ENCODE data around the gene FGF11.
A peak's percentile ranks its signal among the peaks of the same experiment; 100 is the strongest.

FGF11 gene

DNA sequence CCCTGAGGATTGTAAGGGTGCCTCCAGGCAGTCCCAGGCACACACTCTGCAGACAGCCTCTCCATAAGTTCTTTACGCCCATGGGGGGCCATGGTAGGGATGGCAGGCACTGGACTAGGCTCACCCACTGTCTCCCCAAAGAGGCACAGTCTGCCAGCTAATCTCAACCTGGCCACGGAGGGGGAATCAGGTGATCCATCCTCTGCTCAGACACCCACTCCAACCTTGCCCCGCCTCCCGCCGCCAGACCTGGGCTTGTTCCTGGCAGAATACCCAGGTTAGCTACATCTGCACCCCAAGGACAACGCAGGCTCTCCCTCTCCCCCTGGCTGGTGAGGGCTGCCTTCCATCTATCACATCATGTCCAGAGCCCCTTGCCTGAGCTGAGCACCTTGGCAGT is 30.4 kb upstream of the FGF11 start:
- DNase-seq: no peak

DNA sequence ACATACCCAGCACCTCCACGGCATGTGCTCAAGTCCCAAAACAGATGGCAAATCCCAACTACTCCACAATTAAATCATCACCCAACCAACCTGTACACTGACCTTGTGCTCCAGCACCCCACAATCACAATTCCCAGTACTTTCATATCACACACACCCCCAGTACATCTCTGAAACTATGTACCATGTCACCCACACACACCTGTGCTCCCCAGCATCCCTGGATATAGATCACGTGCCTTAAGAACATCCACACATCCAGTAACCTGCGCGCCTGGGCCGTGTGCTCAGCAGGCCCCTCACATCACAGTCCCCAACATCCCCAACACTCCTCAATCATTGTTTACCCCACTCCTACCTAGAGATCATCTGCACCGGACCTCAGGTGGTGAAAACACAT is 29.6 kb upstream of the FGF11 start:
- DNase-seq: no peak

DNA sequence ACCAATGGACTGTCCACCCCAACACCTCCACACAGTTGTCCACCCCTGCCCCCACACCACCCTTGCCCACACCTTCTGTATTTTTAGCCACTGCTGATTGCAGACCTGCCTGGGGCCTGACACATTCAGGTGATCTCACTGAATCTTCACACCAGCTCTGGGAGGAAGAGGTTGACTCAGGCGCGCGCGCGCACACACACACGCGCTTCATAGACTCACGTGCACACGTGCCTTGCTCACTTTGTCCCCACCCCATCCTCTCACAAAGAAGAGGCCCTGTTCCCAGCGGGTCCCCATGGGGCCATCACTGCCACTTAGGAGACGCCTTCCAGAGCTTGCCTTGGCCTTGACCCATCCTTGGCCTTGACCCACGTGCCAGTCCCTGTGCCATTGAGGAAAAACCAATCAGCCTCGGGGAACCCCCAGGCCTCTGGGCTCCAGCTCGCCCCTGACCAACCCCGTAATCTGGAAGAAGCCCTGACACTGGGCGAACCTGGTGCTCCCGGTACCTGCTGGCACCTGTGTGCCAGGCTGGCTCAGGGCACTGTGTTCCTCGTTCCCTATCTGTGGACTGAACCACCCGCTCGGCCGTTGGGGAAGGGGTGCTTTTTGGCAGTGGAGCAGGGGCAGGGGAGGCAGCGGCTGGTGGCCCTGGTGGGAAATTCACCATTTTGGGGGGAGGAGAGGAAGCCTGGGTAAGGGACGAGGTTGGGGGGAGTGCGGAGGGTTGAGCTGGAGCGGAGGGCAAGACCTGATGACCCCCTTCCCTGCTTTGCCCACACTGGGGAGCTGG is 28.5 kb upstream of the FGF11 start:
- DNase-seq: no peak

DNA sequence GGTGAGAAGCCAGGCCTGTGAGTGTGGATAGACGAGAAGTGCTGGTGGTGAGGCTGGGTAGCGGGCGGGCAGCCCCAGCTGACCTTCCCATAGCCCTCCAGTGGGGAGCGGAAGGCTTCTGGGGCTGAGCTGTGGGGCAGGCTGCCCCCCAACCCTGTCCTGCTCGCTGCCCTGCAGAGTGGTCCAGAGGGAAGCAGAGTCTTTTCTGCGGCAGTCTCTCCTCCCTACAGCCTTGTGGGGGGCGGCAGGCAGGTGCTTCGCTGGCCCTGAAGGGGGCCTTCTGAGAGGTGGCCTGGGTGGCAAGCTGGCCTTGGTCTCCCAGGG is 27.9 kb upstream of the FGF11 start:
- DNase-seq: no peak

DNA sequence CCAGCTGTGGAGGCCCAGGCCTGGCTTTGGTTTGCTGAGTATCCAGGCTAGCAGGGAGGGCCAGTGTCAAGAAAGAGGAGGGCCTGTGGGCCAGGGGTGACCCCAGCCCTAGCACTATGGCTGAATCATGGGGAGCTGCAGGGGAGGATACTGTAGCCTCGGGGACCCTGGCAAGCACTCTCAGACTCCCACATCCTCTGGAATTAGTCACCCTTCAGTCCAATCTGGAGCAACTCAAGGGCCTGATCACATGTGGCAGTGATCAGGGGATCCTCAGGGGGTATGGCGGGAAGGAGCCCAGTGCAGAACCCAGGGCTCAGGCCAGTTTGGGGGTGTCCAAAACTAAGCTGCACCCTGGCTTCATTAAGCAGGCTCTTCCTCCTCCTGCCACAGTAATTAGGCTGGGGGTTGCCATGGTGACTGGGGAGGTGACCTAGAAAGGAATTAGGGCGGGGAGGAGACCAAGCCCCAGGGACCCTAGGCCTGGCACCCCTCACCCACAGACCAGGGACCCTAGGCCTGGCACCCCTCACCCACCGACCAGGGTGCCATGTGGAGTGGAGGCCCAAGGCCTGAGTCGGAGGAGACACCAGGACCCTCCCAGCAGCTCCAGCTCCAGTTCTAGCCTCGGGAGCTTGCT is 25.8 kb upstream of the FGF11 start:
- DNase-seq: peak; percentile 58

DNA sequence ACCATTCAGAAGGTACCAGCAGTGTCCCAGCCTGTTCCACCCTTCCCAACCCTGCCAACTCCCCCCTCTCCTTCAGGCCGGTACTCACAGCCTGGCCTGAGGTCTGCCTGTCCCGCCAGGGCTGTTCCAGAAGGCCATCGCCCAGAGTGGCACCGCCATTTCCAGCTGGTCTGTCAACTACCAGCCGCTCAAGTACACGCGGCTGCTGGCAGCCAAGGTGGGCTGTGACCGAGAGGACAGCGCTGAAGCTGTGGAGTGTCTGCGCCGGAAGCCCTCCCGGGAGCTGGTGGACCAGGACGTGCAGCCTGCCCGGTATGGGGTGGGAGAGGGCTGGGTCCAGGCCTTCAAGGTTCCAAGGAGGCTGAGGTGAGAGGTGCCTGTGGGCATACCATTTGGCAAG is 24.5 kb upstream of the FGF11 start:
- no peak for DNase-seq

DNA sequence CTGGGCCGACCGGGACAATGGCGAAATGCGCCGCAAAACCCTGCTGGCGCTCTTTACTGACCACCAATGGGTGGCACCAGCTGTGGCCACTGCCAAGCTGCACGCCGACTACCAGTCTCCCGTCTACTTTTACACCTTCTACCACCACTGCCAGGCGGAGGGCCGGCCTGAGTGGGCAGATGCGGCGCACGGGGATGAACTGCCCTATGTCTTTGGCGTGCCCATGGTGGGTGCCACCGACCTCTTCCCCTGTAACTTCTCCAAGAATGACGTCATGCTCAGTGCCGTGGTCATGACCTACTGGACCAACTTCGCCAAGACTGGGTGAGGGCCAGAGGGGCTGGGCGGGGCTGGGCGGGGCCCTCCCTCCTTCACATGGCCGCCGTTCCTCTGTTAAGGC is 23.5 kb upstream of the FGF11 start:
- no peak for DNase-seq

DNA sequence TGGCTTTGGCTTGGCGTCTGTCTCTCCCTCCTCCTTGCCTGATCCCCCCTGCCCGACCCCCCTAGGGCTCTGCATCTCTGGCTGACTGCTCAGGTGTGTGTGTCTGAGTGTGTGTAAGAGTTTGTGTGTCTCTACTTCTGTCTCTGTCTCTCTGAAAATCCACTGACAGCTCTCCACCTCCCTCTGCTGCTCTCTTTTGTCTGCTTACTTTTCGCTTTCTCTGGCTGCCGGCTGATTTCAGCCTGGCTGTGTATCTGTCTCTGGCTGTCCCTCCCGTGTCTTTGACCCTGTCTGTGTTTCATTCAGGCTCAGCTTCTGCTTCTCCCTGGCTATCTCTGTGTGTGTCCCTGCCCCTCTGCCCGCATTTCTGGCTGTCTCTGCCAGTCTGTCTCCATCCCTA is 23.0 kb upstream of the FGF11 start:
- no peak for DNase-seq

DNA sequence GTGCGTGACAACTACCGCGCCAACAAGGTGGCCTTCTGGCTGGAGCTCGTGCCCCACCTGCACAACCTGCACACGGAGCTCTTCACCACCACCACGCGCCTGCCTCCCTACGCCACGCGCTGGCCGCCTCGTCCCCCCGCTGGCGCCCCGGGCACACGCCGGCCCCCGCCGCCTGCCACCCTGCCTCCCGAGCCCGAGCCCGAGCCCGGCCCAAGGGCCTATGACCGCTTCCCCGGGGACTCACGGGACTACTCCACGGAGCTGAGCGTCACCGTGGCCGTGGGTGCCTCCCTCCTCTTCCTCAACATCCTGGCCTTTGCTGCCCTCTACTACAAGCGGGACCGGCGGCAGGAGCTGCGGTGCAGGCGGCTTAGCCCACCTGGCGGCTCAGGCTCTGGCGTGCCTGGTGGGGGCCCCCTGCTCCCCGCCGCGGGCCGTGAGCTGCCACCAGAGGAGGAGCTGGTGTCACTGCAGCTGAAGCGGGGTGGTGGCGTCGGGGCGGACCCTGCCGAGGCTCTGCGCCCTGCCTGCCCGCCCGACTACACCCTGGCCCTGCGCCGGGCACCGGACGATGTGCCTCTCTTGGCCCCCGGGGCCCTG is 22.2 kb upstream of the FGF11 start:
- DNase-seq: no peak

DNA sequence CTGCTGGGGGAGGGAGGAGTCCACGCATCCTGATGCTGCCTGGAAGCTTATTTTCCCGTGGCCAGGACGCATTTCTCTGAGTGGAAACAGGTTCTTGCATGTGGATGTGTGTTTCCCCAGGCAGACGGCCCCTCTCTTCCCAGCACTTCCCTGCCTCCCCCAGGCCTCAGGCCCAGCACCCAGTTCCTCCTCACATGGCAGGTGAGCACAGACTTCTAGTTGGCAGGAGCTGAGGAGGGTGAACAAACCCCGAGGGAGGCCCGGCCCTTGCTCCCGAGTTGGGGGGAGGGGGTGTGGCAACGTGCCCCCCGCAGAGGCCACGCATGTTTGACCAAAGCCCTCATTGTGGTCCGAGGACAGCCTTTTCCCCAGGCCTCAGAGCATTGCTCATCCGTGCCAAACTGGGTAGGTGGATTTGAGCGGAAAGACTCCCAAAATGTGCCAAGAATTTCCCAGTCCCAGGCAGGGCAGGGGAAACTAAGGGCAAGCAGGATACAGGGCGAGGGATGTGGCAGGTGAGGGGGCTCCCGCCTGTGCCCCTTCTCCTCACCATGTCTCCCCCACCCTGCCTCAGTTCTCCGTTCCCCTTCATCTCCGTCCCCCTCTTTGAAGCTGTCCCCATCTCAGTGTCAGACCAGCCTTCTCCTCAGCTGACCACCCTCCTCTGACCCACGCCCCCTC is 20.7 kb upstream of the FGF11 start:
- no peak for DNase-seq

DNA sequence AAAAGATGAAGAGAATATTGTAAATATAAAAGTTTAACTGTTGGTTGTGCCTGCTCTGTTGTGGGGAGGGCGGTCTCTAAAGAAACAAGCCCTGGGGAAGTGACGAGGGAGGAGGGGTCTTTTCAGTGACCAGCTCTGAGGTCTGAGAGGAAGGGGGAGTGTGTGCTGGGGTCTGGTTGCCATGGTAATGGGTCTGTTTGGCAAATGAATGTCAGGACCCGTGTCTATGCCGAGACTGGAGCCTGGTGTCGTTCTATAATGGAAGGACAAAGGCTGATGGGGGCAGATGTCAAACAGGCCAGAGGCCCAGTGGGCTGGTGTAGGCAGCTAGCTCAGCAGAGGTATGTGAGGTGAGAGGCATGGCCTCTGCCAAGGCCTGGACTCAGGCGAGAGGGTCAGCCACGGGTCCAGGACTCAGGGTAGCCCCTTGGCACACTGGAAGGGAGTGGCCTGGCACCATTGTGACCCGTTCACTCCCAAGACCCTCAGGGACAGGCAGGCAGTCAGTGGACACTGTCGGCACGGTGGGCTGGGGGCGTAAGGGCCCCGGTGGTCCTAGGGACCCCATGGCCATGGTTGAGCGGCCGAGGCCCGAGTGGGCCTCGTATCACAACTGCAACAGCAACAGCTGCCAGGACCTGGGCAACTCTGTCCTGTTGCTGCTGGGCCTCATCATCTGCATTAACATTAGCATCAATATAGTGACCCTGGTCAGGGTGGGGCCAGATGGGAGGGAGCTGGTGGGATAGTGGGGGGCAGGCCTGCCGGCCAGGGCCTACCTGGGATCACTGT is 19.3 kb upstream of the FGF11 start, which contains the start of gene SPEM1:
SPEM1 (plus strand) TSS at position 506 of the 792 bp plus-strand sequence; CDS start at position 567, 61 bp downstream.
- DNase-seq: peak; percentile 53

DNA sequence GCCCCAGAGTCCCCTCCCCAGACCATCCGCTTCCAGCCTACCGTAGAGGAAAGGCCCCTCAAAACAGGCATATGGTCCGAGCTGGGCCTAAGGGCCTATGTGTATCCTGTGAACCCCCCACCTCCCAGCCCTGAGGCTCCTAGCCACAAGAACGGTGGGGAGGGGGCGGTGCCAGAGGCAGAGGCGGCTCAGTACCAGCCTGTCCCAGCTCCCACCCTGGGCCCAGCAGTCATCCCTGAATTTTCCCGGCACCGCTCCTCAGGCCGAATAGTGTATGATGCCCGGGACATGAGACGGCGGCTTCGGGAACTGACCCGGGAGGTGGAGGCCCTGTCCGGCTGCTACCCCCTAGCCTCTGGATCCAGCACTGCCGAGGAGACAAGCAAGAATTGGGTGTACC is 18.1 kb upstream of the FGF11 start:
- no peak for DNase-seq

DNA sequence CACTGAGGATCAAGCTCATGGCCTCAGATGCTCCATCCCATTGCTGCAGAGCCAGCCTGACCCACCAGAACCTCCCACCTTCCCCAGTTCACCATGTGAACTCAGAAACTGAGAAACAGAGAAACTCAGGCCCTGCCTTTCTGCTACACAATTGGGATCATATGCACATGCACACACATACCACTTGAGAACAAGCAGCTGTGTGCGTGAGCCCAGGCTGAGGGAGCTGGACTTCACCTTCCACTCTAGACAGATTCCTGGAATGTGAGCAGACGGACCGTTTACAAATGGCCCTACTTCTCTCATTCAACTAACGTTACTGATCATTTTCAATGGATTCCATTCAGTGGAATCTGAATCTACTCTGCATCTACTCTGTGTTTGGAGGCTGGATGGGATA is 15.6 kb upstream of the FGF11 start:
- no peak for DNase-seq

DNA sequence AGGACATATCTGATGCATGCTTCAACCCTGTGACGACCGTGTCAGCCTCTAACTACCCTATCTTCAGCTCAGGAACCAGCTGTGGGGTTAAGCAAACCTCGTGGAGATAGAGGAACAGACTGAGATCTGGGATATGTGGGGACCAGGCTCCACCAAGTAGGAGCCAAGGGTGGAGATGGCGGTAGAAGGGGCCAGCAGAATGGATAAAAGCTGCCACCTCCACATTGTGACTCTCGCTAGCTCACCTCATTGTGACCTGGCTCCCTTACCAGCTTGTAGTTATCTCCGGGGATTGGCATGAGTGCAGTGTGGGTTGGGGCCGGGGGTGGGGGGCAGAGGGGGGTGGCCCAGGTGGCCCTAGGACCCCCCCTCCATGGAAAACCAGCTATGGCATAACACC is 14.0 kb upstream of the FGF11 start, which contains the start of gene SPEM2:
SPEM2 (plus strand) TSS at position 301 of the 400 bp plus-strand sequence; CDS start at position 374, 73 bp downstream.
- no peak for DNase-seq

DNA sequence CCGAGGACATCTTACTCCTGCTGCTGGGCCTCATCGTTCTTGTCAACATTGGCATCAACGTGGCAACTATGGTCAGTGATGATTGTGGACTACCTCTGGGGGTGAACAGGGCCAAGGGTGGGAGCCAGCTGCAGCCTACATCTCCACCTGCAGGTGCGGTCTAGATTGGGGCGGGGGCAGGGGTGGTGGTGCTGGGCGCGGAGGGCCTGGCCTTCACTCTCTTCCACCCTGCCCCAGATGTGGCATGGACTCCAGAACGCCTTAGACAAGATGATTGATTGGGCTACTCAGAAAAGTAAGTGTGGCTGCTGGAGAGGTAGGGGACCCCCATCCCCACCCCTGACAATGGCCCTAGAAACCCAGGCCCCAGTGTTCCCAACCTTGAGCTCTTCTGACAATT is 13.6 kb upstream of the FGF11 start:
- DNase-seq: no peak

DNA sequence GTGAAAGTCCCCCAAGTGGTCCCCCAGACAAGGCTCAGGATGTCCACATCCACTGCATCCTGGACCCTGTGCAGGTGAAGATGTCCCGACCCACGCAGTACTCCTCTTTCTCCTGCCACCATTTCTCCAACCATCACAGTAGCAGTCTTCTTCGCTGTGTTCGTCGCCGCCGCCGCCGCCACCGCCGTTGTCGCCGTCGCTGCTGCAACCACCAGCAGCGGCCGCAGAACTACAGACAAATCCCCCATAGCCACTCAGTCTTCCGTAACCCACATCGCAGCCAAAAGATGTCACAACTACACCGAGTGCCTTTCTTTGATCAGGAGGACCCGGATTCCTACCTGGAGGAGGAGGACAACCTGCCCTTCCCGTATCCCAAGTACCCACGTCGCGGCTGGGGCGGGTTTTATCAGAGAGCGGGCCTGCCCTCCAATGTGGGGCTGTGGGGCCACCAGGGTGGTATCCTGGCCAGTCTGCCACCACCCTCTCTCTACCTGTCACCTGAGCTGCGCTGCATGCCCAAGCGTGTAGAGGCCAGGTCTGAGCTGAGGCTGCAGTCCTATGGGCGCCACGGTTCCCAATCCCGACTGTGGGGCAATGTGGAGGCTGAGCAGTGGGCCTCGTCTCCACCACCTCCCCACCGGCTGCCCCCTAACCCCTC is 13.0 kb upstream of the FGF11 start:
- DNase-seq: no peak

DNA sequence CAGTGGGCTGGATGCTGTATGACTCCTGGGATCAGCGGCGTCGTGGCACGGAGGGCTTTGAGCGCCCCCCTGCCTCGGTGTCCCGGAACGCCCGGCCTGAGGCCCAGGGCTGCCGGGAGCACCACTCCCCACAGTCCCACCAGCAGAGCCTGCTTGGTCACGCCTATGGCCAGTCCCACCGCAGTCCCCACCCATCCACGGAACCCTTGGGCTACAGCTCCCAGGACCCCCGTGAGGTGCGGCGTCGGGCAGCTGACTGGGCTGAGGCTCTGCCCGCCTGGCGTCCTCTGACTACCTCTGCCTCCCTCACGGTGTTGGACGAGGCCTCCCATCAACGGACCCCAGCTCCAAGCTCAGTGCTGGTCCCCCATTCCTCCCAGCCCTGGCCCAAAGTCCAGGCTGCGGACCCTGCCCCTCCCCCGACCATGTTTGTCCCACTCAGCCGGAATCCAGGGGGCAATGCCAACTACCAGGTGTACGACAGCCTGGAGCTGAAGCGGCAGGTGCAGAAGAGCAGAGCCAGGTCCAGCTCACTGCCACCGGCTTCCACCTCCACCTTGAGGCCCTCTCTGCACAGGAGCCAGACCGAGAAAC is 12.3 kb upstream of the FGF11 start:
- DNase-seq: no peak

DNA sequence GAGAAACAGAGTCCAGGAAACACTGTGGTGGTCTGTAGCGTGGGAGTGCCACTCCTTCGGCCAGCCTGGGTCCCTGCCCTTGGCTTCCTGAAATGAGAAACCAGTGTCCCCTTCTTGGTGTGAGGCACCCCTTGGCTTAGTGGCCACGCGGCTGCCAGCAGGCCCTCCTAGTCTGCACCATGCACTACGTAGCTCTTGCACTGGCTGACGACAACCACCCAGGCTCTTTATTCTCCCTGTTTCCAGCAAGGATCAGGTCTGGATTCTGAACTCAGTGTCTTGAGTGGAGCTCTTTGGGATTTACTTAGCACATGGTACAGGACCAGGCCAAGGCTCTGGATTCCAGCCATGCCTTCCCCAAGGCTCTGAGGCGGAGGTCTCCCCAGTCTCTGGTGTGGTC is 11.8 kb upstream of the FGF11 start:
- DNase-seq: no peak

DNA sequence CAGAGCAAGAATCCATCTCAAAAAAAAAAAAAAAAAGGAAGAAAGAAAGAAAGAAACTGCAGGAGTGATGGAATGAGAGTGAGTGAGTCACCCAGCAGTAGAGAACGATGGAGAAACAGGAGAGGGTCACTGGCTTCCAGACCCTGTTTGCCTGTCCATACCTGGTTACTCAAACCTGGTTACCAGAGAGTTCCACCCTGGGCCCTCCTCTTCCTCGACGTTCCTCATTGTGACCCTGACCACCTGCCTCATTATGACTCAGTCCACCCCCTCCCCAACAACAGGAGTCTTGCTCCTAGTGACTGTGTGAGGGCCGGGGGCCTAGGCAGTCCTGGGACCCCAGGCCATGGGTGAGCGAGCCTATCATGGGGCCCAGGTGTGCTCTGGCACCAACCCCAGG is 10.8 kb upstream of the FGF11 start, which contains the start of gene SPEM3:
SPEM3 (plus strand) TSS at position 301 of the 400 bp plus-strand sequence; CDS start at position 347, 46 bp downstream.
- DNase-seq: no peak

DNA sequence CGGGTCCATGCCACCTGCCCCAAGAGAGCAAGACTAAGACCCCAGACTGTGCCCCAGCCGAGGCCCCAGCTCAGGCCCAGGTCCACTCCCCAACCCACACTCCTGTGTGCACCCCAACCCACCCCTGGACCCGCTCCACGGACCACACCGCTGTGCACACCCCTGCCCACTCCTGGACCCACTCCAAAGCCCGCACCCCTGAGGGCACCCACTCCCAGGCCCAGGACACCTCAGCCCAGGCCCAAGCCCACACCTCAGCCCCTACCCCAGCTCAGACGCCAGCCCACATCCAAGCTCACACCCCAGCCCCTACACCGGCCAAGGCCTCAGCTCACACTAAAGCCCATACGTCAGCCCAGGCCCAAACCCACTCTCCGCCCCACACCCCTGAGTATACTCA is 9.6 kb upstream of the FGF11 start:
- no peak for DNase-seq

DNA sequence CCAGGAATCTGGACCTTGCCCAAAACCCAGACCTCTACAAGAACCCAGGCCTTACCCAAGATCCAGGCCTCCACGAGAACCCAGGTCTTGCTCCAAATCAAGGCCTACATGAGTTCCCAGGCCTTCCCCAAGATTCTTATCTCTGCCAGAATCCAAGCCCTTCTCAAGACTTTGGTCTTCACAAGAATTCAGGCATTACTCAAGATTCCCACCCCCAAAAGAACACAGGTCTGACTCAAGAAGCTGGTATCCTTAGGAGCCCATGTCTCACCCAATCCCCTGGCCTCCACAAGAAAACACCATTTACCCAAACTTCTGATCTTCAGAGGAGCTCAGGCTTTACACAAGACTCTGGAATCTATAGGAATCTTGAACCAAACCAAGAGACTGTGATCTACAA is 8.1 kb upstream of the FGF11 start:
- no peak for DNase-seq

DNA sequence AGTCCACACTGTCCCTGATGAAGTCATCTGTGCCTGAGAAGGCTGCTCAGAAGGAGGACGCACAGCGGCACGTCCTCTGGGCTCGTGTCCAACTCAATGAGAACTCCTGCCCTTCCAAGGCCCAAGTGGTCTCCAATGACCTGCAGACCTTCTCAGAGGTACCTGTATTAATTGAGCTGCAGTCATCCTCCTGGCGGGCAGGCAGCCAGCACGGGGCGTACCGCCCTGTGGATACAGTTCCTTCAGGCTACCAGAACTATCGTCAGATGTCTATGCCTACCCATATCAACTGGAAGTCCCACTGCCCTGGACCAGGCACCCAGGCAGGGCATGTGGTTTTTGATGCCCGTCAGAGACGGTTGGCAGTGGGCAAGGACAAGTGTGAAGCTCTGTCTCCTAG is 7.0 kb upstream of the FGF11 start:
- no peak for DNase-seq

All from retina (tissue), 1 donor.